H1 (cell line): ENCODE data around the gene FLCN. TPM values are rescaled to one million over a fixed set of nuclear protein-coding genes. Genes with fewer than 3 reads are reported as not detected.

Experiments
- CTBP2 ChIP-seq: IDR thresholded peaks from 2 replicates; pipeline ENCODE4 v1.7.0; 2011; ENCODE audit warnings: borderline replicate concordance, mild to moderate bottlenecking, moderate library complexity, mixed read lengths, low read length; ENCODE audit not compliant: insufficient read depth, insufficient read length
- E2F6 ChIP-seq: IDR thresholded peaks from 2 replicates; pipeline ENCODE4 v1.6.1; 2012; ENCODE audit warnings: inconsistent platforms
- polyA plus RNA-seq, 7 experiments: library from polyadenylated mRNA; depleted of rRNA in 3 of 7; stranded (reverse) in 5 of 7; unstranded in 2 of 7; fragments of >200 nt in 5 of 7; fragments of 200-250 nt in 2 of 7; gene quantifications; 1 replicate in 5 of 7; 2 replicates in 1 of 7; 4 replicates in 1 of 7; pipeline versions ENCODE4 v1.2.1 to v1.2.3, GENCODE V29; 2011 to 2013; ENCODE audit warnings: missing spikeins in 2 of 7, mixed read lengths in 2 of 7
- total RNA-seq: library from RNA; stranded (reverse); fragmentation: NEBNext Ultra II Directional; extraction: Animal tissue kit (Norgen Biotek cat#: 25700); gene quantifications from 2 replicates; pipeline ENCODE4 v1.2.1, GENCODE V29; 2021

The FLCN gene
- total and polyA plus RNA-seq, 2 of the 8 experiments (the other 6 are each of a cell fraction or from before 2014, with no cell fraction given): 15.6 to 34.6 TPM

DNA sequence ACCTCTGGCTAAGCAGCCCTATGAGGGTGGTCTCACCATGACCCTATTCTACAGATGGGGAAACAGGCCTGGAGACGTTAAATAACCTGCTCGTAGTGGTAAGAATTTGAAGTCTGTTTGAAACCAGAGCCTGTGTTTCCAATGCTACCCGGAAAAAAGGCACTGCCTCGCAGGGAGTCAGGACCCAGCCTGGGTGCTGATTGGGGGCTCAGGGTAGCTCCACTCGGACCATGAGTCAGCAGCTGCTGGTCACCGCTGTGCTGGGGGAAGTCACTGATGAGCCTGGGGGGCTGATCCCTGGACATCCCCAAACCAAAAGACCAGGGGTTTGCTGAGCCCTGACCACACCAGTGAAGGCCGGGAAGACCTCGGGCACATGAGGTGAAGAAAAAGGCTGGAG lies 21.4 kb downstream of the FLCN start (continued):
- TF ChIP-seq CTBP2 (no peak), E2F6 (no peak)
- TF ChIP-seq, all 59 proteins: peak for 0
